Thyroid gland (tissue), 4 donors: ENCODE data around the gene THBD. TPM values are rescaled to one million over a fixed set of nuclear protein-coding genes. Genes with fewer than 3 reads are reported as not detected.

Source experiments
- DNase-seq, 2 donors: peaks; one replicate each; pipeline ENCODE4 v3.0.0-alpha.2; 2019
- H3K27ac ChIP-seq, 3 donors: fragments of 200-600 bp; sonication (generic); 1 replicate in 2 of 3; 2 replicates in 1 of 3; pipeline ENCODE4 v1.5.1; 2016 to 2019; ENCODE audit warnings: mild to moderate bottlenecking in 1 of 3, moderate library complexity in 1 of 3
- H3K27me3 ChIP-seq: fragments of 200-600 bp; sonication (generic); one replicate; pipeline ENCODE4 v1.5.1; 2019
- H3K36me3 ChIP-seq, 2 donors: fragments of 200-600 bp; sonication (generic); one replicate each; pipeline ENCODE4 v1.5.1; 2016 to 2019
- H3K4me1 ChIP-seq, 2 donors: fragments of 200-600 bp; sonication (generic); one replicate each; pipeline ENCODE4 v1.5.1; 2017 to 2019
- H3K4me3 ChIP-seq, 3 donors: fragments of 200-600 bp; sonication (generic); replicated peaks in 1 of 3; 1 replicate in 2 of 3; 2 replicates in 1 of 3; pipeline ENCODE4 v1.5.1; 2016; ENCODE audit warnings: mild to moderate bottlenecking in 1 of 3
- H3K9me3 ChIP-seq: fragments of 200-600 bp; sonication (generic); one replicate; pipeline ENCODE4 v1.5.1; 2017
- POLR2A ChIP-seq, 2 donors: fragments of 450-650 bp; IDR thresholded peaks; one replicate each; pipeline ENCODE4 v1.6.1; 2017; ENCODE audit warnings: antibody characterized with exemption in 2 of 2, mild to moderate bottlenecking in 2 of 2, moderate library complexity in 1 of 2
- WGBS, 2 donors: methylation state at CpG; one replicate each; pipeline ENCODE4 v1.1.5; 2017; 5-methylcytosine and 5-hydroxymethylcytosine counted together
- intact Hi-C: fragments of 100-400 bp; cut with DNase I; formaldehyde crosslinking; loops from one replicate; pipeline ENCODE4 v1.15.1; 2023
- total RNA-seq, 4 donors: library from RNA; depleted of rRNA; stranded (reverse); fragments of >200 nt; gene quantifications; one replicate each; pipeline ENCODE4 v1.2.3, GENCODE V29; 2016
- TF ChIP-seq, protein P1 (sequence below), 6 experiments: fragments of 200-600 bp in 3 of 6; fragments of 450-650 bp in 3 of 6; sonication (generic) in 3 of 6; IDR thresholded peaks; one replicate each; pipeline ENCODE4 v1.5.1; 2016 to 2019; ENCODE audit warnings: antibody characterized with exemption in 6 of 6, mild to moderate bottlenecking in 2 of 6, inconsistent platforms in 1 of 6, moderate library complexity in 1 of 6

The THBD gene
- total RNA-seq, 4 donors from 2014 or later, result 30.4 to 78.5 (median 72.2) TPM

DNA sequence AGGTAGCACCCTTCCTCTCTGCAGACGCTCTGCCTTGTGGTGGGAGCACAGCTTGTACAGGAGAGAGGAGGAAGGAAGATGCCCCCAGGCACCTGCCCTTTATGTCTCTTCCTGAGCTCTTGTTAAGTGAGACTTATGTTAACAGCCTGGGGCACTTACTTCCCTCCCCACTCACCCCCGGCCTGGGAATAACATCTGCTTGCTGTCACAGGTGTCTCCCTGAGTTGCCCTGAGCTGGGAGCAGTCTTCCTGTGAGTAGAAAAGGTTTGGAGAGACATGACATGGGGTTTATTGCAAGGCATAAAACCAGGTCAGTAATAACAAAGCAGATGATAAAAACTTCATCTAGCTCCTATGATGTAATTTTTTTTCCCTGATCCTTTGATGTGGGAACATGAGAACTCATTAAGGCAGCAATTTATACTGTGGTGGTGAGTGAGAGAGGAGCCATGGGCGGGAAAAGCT is 12.4 kb downstream of the THBD start:
- intact Hi-C loops, result loop anchor here (10.0 kb wide), 1 partner anchor 342 kb away; no protein-coding TSS in a partner anchor
- H3K4me3 ChIP-seq, result no peak overlapping the region
- no peaks in the 10 kb centered on the region for H3K9me3 ChIP-seq
- H3K36me3 ChIP-seq, result no peaks in the 10 kb centered on the region
- peaks cover 0 to 13% of the 10 kb centered on the region in 2 donors for H3K4me1 ChIP-seq
- 46 to 47% methylated on average over 3 of the region's 3 CpGs for WGBS, 2 donors
- H3K27me3 ChIP-seq, result no peaks in the 10 kb centered on the region
- no peak for TF ChIP-seq POLR2A (IDR thresholded peaks at IDR 0.05)
- TF ChIP-seq, protein P1, sequence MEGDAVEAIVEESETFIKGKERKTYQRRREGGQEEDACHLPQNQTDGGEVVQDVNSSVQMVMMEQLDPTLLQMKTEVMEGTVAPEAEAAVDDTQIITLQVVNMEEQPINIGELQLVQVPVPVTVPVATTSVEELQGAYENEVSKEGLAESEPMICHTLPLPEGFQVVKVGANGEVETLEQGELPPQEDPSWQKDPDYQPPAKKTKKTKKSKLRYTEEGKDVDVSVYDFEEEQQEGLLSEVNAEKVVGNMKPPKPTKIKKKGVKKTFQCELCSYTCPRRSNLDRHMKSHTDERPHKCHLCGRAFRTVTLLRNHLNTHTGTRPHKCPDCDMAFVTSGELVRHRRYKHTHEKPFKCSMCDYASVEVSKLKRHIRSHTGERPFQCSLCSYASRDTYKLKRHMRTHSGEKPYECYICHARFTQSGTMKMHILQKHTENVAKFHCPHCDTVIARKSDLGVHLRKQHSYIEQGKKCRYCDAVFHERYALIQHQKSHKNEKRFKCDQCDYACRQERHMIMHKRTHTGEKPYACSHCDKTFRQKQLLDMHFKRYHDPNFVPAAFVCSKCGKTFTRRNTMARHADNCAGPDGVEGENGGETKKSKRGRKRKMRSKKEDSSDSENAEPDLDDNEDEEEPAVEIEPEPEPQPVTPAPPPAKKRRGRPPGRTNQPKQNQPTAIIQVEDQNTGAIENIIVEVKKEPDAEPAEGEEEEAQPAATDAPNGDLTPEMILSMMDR (IDR thresholded peaks at IDR 0.05), result no peak
- DNase-seq, result no peak
- H3K27ac ChIP-seq, result no peak overlapping the region

DNA sequence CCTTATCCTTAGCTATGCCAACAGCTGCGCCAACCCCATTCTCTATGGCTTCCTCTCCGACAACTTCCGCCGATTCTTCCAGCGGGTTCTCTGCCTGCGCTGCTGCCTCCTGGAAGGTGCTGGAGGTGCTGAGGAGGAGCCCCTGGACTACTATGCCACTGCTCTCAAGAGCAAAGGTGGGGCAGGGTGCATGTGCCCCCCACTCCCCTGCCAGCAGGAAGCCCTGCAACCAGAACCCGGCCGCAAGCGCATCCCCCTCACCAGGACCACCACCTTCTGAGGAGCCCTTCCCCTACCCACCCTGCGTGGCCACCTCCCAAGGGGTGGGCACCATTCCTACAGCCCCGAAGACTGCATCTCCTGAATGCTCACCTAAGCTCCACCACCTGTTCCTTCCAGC is 13.1 kb downstream of the THBD start:
- TF ChIP-seq, protein P1 (IDR thresholded peaks at IDR 0.05), result no peak
- no peak for TF ChIP-seq POLR2A (IDR thresholded peaks at IDR 0.05)
- Histone ChIP-seq H3K27me3 (no peaks in the 10 kb centered on the region), H3K9me3 (no peaks in the 10 kb centered on the region), H3K36me3 (no peaks in the 10 kb centered on the region), H3K4me3 (no peak overlapping the region), H3K27ac (no peak overlapping the region), H3K4me1 (peaks cover 0 to 13% of the 10 kb centered on the region in 2 donors)
- no peak for DNase-seq
- intact Hi-C loops, result loop anchor here (10.0 kb wide), 1 partner anchor 342 kb away; no protein-coding TSS in a partner anchor
- 91 to 97% methylated on average over 11 of the region's 11 CpGs for WGBS, 2 donors

DNA sequence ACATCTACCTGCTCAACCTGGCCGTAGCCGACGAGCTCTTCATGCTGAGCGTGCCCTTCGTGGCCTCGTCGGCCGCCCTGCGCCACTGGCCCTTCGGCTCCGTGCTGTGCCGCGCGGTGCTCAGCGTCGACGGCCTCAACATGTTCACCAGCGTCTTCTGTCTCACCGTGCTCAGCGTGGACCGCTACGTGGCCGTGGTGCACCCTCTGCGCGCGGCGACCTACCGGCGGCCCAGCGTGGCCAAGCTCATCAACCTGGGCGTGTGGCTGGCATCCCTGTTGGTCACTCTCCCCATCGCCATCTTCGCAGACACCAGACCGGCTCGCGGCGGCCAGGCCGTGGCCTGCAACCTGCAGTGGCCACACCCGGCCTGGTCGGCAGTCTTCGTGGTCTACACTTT is 13.7 kb downstream of the THBD start:
- intact Hi-C loops, result loop anchor here (10.0 kb wide), 1 partner anchor 341 kb away; no protein-coding TSS in a partner anchor
- 93 to 95% methylated on average over 41 of the region's 41 CpGs for WGBS, 2 donors

DNA sequence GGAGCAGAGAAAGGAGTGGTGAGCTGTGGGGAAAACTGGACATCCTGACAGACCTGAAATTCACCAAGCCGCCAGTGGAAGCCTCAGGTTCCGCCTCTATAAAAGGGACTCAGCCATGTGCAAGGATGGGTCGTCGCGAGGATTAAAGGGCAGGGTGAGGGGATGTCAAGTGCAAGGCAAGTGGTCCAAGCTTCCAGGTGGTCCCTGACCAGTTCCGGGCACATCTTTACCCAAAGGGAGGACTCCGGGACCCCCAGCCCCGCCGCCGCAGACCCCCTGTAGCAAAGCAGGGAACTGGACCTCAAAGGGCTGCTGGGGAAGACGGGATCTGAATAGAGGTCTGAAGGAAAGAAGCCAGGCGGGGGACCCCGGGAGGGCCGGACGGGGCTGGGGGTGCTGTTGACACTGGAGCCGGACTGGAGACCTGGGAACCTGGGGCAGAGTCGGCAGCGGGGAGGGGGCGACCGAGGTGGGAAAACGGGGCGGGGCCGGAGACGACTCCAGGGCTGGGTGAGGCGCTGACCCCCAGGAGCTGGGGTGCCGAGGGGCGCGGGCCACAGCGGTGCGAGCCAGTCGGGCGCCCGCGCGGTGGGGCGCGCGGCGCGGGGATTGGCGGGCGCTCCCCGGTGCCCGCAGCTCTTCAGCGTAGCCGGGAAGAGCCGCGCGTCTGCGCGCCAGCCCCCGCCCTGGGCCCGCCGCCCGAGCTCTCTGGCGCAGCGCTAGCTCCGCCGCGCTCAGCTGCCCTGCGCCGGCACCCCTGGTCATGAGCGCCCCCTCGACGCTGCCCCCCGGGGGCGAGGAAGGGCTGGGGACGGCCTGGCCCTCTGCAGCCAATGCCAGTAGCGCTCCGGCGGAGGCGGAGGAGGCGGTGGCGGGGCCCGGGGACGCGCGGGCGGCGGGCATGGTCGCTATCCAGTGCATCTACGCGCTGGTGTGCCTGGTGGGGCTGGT is 14.5 kb downstream of the THBD start, which contains the start of gene SSTR4:
Gene SSTR4 (plus strand): TSS at position 592 of the 951 bp plus-strand sequence. CDS start 172 bp downstream, at position 764.
- Histone ChIP-seq H3K4me3 (no peak within 1 kb of the TSS), H3K27ac (no peak within 1 kb of the TSS), H3K27me3 (no peaks in the 10 kb centered on the region), H3K4me1 (peaks cover 0 to 13% of the 10 kb centered on the region in 2 donors), H3K9me3 (no peaks in the 10 kb centered on the region), H3K36me3 (no peaks in the 10 kb centered on the region)
- DNase-seq, result no peak
- TF ChIP-seq, protein P1 (IDR thresholded peaks at IDR 0.05), result no peak
- TF ChIP-seq POLR2A (IDR thresholded peaks at IDR 0.05), result no peak
- 60 to 74% methylated on average over 15 to 18 of the region's 83 CpGs for WGBS, 2 donors
- intact Hi-C loops, result loop anchor here (10.0 kb wide), 1 partner anchor 340 kb away; no protein-coding TSS in a partner anchor

More for the DNA sequence above, 13.7 kb downstream of the THBD start:
- H3K4me1 ChIP-seq, result peaks cover 0 to 13% of the 10 kb centered on the region in 2 donors
- TF ChIP-seq, protein P1 (IDR thresholded peaks at IDR 0.05), result no peak
- no peak for DNase-seq
- H3K4me3 ChIP-seq, result no peak overlapping the region
- H3K9me3 ChIP-seq, result no peaks in the 10 kb centered on the region
- H3K27me3 ChIP-seq, result no peaks in the 10 kb centered on the region
- no peaks in the 10 kb centered on the region for H3K36me3 ChIP-seq
- no peak overlapping the region for H3K27ac ChIP-seq
